Endothelial cell of umbilical vein (primary cell): ENCODE data around the gene RNF121.

Experiments
- CTCF ChIP-seq, 2 donors: IDR thresholded peaks; 1 replicate in 1 of 2; 2 replicates in 1 of 2; pipeline ENCODE4 v1.5.1; 2011; ENCODE audit warnings: low read length in 2 of 2, mild to moderate bottlenecking in 2 of 2, moderate library complexity in 2 of 2, control low read depth in 1 of 2, inconsistent platforms in 1 of 2, low read depth in 1 of 2; ENCODE audit not compliant: insufficient read depth in 1 of 2; ENCODE audit errors: extremely low read depth in 1 of 2
- TF ChIP-seq, protein P1 (sequence below): IDR thresholded peaks from 2 replicates; pipeline ENCODE4 v1.6.1; 2011; ENCODE audit not compliant: insufficient read depth, insufficient read length

DNA sequence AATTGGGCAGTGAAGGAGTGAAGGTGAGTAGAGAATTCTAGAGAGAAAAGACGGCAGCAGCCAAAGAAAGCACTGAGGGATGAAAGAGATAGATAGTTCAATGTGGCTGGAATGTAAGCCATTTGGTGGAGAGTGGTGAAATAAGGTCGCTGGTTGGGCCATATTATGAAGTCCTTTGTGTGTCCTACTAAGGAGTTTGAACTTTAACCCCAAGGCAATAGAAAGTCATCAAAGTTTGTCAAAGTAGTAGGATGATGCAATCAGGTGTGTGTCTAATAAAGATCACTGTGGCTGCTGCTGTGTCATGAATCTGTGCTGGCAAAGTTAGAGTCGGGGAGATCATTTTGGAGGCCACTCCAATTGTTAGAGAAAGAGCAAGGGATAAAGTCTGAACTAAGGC lies 18.7 kb downstream of the RNF121 start:
- no peak for TF ChIP-seq CTCF (IDR thresholded peaks at IDR 0.05; ENCODE audit: extremely low read depth in 1 of 2, insufficient read depth in 1 of 2, low read depth in 1 of 2, low read length in 2 of 2)
- TF ChIP-seq, protein P1, sequence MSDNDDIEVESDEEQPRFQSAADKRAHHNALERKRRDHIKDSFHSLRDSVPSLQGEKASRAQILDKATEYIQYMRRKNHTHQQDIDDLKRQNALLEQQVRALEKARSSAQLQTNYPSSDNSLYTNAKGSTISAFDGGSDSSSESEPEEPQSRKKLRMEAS: no peak
